HG03460 (cell line): Measurements from ENCODE around the gene MUC7.
"Not testable (repeated sequence)": the region's sequence is repeated elsewhere in the genome, so short reads cannot be mapped to it uniquely, and the experiment has no call there.

ENCODE experiments used
- ATAC-seq: cut with Tn5 transposase; IDR thresholded peaks from one replicate; pipeline ENCODE4 v1.9.1; 2021; ENCODE audit not compliant: unreplicated experiment

Gene MUC7

DNA sequence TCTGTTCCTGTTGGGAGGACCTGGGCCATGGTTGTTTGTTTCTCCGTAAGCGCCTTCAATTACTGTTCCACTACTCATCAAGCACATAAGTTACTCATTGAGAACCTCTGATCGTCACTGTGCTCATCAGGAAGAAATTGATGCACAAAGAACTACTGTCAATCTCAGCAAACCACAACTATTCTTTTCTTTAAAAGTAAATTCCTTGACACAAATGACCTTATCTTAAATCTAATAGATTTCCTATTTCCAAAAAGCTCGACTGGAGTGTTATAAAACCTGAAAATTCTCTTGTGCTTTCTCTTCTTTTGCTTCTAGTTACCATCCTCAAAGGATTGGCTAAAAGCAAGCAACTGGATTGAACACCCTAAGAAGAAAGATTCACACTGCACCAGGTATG, at the start of gene MUC7:
Gene MUC7, plus strand, starts transcription at position 301 of the 400 bp plus-strand sequence. CDS start 1,825 bp downstream, outside the sequence.
- no peak for ATAC-seq

DNA sequence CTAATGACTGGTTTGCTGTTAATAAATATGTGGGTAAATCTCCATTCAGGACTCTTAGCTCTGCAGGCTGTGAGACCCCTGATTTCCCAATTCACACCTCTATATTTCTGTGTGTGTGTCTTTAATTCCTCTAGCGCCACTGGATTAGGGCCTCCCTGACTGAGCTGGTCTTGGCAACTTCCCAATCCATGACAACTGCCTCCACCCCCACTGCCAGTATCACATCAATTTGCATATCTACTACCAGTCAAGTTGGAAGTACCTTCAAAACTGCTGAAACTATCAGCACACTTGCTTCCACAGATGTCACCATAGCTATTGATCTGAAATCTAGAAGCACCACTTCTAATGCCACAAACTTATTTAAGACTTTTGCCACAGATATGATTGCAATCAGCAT, 46.7 kb upstream of the MUC7 start:
- no peak for ATAC-seq

GRCh38 chr4:70426789-70427188, 45.2 kb upstream of the MUC7 start:
- no peak for ATAC-seq

GRCh38 chr4:70437197-70437596, 34.8 kb upstream of the MUC7 start:
- ATAC-seq: no peak

DNA sequence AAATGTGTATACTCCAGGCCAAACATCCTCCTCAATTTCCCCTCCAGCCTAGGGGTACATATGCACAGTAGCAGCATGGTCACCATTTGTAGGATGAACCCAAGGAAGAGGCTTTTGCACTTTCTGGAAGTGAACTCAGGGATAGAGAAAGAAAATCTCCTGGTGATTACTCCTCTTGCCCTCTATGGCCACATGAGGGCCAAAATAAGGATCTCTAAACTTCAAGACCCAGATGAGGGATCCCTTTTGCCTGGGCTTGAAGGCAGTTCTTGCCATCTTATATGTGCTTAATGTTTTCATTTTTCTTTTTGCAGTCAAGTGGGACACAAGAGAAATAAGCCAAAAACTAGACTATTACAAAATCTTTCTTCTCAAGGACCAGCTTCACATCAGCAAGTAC, 29.5 kb upstream of the MUC7 start:
- no peak for ATAC-seq

GRCh38 chr4:70443329-70443728, 28.7 kb upstream of the MUC7 start:
- ATAC-seq: no peak

DNA sequence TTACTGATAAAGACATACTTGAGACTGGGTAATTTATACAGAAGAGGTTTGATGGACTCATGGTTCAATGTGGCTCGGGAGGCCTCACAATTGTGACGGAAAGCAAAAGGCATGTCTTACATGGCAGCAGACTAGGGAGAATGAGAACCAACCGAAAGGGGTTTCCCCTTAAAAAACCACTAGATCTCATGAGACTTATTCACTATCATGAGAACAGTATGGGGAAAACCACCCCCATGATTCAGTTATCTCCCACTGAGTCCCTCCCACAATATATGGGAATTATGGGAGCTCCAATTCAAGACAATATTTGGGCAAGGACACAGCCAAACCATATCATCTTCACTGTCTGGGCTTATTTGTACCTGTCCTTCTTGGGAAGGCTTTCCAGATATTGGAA, 22.8 kb upstream of the MUC7 start:
- ATAC-seq: peak; percentile 57

GRCh38 chr4:70452946-70453345, 19.1 kb upstream of the MUC7 start:
- ATAC-seq: no peak

- no peak for ATAC-seq
These were observed 8.7 kb upstream of the MUC7 start for GRCh38 chr4:70463335-70463734.

GRCh38 chr4:70473679-70474078, 1.7 kb downstream of the MUC7 start:
- no peak for ATAC-seq

DNA sequence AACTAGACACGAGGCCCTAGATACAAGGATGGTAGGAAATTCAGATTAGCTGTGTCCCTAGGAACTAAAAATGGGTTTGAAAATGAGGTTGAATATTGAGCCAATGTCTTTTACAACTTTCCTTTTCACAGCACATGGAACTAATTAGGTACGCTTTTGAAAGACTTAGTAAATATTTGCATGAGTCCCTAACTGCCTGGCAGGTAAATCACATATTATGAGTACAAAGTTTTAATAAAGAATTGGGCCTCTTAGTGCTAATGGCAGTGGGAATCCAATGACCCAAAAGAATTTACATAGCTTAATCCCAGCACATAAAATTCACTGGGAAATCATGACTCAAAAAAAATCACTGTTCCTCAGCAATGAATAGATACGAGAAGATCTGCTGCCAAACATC, 16.8 kb downstream of the MUC7 start:
- no peak for ATAC-seq

- ATAC-seq: no peak
These were observed 24.2 kb downstream of the MUC7 start for GRCh38 chr4:70496231-70496630.

GRCh38 chr4:70501838-70502237, 29.8 kb downstream of the MUC7 start:
- ATAC-seq: not testable (repeated sequence)

DNA sequence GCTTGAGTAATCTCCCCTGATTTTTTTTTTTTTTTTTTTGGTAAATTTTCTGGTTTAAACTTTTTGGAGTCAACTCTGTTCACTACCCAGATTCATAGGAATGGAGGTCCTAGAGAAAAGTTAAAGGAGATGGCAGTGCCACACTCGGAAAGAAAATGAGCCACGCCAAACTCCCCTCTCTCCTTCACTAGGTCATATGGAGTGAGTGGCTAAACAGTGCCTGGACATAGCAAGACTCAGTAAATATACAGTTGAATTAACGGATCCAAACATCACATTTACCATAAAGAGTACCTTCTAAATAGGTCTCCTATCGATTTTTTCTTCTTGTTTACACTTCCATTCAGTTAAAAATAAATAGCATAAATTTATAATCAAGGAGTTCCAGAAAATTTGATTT, 32.7 kb downstream of the MUC7 start:
- no peak for ATAC-seq

- ATAC-seq: peak; percentile 95
These were observed 33.3 kb downstream of the MUC7 start for GRCh38 chr4:70505151-70505748.

GRCh38 chr4:70508801-70509200, 36.8 kb downstream of the MUC7 start:
- no peak for ATAC-seq

DNA sequence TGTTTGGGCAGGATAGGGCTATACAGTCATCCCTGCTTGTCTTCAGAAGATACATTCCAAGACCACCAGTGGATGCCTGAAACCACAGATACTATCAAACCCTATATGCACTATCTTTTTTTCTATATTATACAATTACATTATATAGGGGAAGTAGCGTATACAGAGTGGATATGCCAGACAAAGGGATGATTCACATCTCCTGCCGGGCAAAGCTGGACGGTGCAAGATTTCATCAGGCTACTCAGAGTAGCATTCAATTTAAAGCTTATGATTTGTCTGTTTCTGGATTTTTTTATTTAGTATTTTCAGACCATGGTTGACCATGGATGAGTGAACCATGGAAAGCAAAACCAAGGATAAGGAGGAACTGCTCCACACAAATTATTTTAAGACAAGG, 39.4 kb downstream of the MUC7 start:
- no peak for ATAC-seq

- ATAC-seq: no peak
These were observed 43.6 kb downstream of the MUC7 start for GRCh38 chr4:70515367-70516250.

- ATAC-seq: no peak
These were observed 46.3 kb downstream of the MUC7 start, which contains the start of gene AMTN for GRCh38 chr4:70518269-70518668. Gene AMTN (plus strand): TSS chr4:70518569. CDS start chr4:70518778, 209 bp downstream.

DNA sequence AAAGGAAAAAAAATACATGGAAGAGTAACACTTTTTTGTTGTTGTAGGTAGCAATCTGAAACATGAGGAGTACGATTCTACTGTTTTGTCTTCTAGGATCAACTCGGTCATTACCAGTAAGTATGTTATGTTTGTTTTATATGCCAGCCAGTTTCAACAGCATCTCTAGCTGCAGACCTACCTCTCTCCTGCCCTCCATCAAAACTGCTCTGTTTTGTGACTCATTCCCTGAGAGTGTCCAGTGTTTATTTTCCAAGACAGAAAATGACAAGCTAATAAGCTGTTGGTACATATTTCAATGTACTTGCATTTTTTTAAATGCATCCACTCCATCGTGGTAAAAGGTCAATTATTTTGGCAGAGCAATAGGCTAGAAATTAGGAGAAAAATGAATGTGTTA, 46.7 kb downstream of the MUC7 start:
- ATAC-seq: no peak

GRCh38 chr4:70522626-70523025, 50.6 kb downstream of the MUC7 start:
- no peak for ATAC-seq

GRCh38 chr4:70530997-70531396, 59.0 kb downstream of the MUC7 start:
- ATAC-seq: no peak
